HG03039 (cell line): ENCODE measurements around the gene PIBF1.
"Not testable (repeated sequence)": the region's sequence is repeated elsewhere in the genome, so short reads cannot be mapped to it uniquely, and the experiment has no call there.

Source experiments
- ATAC-seq: cut with Tn5 transposase; IDR thresholded peaks from one replicate; pipeline ENCODE4 v1.9.1; 2021; ENCODE audit warnings: mild to moderate bottlenecking, moderate library complexity; ENCODE audit not compliant: unreplicated experiment

PIBF1 gene

GRCh38 chr13:73000027-73000674 is 218.2 kb downstream of the PIBF1 start:
- no peak for ATAC-seq

- ATAC-seq: no peak
Measured at GRCh38 chr13:73001971-73002370, 220.0 kb downstream of the PIBF1 start.

DNA sequence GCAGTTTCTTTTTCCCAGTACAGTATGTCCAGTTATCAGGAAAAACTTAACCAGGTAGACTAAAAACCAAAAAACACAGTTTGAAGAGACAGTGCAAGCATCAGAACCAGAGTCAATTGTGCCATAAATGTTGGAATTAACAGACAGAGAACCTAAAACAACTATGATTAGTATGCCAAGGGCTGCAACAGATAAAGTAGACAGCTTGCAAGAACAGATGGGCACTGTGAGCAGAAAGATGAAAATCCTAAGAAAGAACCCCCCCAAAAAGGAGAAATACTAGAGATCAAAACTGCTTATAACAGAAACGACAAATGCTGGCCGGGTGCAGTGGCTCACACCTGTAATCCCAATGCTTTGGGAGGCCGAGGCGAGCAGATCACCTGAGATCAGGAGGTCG is 229.8 kb downstream of the PIBF1 start:
- no peak for ATAC-seq

DNA sequence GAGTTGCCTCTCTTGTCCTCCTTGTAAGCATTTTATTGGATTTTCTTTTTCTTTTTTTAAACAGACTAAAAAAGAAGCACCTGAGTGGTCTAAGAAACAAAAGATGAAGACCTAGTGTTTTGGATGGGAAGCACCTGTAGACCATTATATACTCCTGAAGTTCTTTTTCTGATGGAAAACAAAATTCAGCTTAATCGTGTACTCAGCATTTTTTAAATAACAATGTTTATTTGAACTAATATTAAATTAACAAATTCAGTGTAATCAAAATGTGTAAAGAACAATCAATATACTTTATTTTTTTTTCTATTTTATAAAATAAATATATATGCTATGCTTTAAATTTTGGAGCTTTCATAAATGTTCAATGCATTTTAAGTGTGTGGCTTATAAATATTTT is 233.9 kb downstream of the PIBF1 start:
- ATAC-seq: no peak

DNA sequence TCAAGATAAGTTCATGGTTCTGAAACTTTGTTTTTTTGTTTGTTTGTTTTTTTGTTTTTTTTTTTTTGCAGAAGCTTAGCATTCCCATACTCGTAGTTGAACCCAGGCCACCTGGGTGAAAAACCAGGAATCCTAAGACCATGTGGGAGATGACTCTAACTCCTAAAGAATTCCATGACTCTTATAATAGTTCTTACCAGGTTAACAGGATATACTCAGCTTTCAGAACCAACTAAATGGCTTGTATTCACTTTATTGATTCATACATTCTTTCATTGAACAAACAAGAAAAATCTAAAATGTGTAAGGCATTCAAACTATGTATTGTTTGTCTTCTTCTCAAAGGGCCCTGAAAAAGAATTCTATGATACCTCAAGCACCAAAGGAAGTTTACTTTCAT is 236.4 kb downstream of the PIBF1 start:
- no peak for ATAC-seq

DNA sequence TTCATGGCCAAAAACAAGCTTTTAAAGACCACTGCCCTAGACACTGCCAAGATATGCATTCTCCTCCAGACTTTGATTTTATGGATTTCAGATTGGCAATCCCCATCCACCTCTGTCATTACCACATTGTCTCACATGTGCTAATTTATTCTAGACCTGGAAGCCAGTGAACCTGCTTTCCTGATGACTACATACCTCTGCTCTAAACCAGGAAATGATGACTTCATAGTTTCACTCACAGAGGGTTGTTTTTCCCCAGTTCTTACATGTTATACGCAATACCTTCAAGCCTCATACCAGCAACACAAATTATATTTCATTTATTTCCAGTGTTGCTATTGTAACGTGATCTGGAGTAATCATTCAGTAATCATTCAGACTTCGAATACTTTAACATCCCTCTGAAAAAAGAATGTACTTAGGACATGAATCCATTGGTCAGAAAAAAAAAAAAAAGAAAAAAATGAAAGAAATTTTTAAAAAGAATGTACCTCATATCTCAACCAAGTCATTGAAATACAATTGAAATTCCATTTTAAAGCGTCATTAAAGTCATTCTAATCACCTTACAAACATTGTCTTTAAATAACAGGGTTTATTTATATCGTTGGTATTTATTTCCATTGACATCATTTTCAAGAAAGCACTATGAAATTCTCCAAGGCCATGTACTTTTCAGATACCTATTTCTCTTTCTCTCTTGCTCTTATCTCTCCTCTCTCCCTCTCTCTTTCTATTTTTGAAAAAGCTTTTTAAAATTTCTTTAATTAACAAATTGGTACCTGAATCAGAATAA is 243.5 kb downstream of the PIBF1 start:
- ATAC-seq: peak; percentile 49

DNA sequence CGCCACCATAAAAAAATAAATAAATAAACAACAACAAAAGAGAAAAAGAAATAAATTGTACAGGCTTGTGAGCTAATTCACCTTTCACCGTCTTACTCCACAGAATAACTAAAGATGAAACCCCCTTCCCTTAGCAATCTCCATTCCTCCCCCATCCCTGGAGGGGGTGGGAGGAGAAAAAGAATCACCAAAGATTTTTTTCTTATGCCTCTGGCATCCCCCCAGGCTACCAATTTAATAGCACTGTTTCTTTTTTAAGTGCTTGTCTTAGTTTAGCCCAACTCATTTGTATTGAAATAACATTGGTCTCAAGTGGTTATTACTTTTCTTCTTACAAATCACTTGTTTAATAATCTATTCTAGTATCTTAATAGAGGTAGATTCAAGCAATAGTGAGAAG is 253.0 kb downstream of the PIBF1 start:
- ATAC-seq: no peak

GRCh38 chr13:73035660-73036059 is 253.7 kb downstream of the PIBF1 start:
- ATAC-seq: no peak

GRCh38 chr13:73036566-73036965 is 254.6 kb downstream of the PIBF1 start:
- ATAC-seq: no peak

DNA sequence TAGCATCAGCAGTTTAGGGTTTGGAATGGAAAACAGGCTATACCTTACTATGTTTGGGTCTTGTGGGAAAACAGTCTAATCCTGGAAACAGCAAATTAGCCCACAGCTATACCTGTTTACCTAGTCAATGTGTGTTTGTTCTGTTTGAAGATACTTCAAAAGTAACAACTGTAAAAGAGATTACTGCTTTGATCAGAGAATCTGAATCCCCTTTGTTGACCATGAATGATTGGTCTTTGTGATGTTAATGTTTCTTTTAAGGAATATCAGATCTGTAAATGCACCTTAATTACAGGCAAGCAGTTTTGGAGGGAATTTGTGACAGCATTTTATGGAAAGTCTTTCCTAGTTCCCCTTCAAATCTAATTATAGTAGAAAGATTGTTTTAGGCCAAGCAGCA is 256.1 kb downstream of the PIBF1 start:
- ATAC-seq: no peak

GRCh38 chr13:73039201-73040108 is 257.5 kb downstream of the PIBF1 start:
- no peak for ATAC-seq

- ATAC-seq: no peak
Measured at GRCh38 chr13:73040484-73040883, 258.6 kb downstream of the PIBF1 start.

- no peak for ATAC-seq
Measured at GRCh38 chr13:73040968-73041596, 259.1 kb downstream of the PIBF1 start.

DNA sequence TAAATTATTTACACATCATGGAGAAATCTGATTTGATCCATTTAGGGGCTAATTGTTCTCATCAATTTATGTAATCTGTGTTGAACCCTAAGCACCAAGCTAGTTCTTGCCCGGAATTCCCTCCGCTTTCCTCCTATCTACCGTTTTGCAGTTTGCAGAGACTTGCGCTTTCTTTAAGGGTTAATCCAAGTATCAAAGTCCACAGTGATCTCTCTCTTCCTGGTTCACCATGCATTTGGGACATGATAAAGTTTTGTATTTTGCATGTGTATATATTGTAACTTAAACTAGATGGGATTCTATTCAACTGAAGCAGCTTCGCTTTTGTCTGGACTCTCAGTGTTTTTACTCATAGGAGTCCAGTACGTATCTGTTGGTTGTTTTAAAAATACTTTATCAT is 263.1 kb downstream of the PIBF1 start:
- ATAC-seq: no peak

- ATAC-seq: not testable (repeated sequence)
Measured at GRCh38 chr13:73048615-73049014, 266.7 kb downstream of the PIBF1 start.

GRCh38 chr13:73054712-73055111 is 272.8 kb downstream of the PIBF1 start:
- ATAC-seq: no peak

DNA sequence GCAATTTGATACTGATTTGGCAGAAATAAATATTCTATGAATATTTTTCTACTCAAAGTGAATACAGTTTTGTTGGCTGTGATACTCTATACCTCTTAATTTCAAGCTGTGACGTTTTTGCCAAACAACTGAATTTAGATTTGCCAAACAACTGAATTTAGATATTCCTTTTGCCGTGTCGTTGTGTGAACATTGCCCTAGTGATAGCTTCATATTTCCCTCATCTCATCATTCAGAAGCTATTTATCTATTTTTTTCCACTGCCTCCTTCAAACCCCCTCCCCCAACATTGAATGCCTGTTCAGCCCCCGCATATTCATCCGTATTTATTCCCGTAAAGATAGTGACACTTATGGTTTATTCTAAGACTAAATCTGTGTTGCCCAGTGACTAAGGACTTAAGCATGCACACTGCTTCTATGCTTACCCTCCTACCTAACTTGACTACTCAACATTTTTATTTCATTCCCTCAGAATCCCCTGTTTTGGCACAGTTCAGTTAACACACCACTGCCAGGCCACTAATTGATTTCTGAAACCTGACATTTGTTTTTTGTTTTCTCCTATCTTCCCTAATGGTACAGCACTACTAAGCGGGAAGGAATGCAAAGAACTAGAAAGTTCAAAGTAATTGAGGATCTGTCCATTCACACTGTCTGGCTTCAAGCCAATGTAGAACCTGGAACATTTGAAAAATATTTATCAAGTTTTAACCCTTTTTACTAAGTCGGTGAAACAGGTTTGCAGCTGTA is 274.1 kb downstream of the PIBF1 start:
- no peak for ATAC-seq

- ATAC-seq: no peak
Measured at GRCh38 chr13:73056565-73056962, 274.6 kb downstream of the PIBF1 start.

- ATAC-seq: no peak
Measured at GRCh38 chr13:73057284-73058063, 275.5 kb downstream of the PIBF1 start.

DNA sequence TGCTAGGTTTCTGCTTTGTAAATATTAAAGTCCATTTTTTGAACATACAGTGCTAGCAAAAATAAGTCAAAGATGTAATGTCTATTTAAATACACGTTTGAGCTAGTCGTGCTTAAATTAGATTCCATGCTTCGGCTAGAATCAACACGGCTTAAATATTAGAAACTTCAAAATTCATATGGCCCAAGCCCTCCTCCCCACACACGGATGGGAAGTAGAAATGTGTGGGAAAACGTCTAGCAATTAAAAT is 276.1 kb downstream of the PIBF1 start:
- ATAC-seq: no peak
